Suppressor macrophage treated with lipopolysaccharide for 4 hours (primary cell): ENCODE measurements around the gene MTUS2.

ENCODE experiments used
- DNase-seq: peaks from one replicate; pipeline ENCODE4 v3.0.0-alpha.2; 2020

The MTUS2 gene

DNA sequence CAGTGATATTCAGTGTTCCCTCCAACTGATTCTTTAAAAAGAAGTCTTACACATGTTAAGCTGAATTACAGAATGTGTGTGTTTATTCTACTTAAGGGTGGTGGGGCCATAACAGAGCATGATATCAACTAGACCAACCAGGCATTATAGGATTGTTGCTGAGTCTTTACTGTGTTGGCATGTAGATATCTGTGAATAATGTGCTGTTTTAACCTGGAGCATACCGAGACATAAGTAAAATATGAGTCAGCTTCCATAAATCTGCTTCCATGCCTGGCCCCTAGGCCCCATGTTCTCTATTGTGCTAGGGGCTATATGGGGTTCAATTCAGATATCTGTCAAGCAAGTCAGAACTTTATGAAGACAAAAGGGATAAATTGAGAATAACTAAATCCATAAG lies 295.7 kb downstream of the MTUS2 start:
- no peak for DNase-seq

DNA sequence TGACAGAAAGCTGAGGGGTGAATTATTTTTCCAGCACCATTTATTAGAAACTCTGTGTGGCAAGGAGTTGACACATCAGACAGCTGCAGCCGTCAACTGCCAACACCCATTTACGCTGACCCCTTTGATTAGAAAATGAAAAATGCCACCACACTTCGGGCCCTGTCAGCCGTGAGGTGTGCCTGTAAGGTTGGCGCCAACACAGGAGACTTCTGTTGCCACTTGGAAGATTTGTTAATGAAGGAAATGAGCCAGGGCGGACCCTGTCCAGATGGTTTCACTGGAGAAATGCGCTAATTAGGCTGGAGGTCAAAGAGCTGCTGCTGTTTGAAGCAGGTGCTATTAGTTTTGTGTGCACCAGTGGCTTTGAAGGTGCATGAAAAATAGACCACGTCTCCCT lies 297.5 kb downstream of the MTUS2 start:
- no peak for DNase-seq

- no peak for DNase-seq
Measured at GRCh38 chr13:29118471-29118870, 298.3 kb downstream of the MTUS2 start.

GRCh38 chr13:29125191-29125933 lies 305.2 kb downstream of the MTUS2 start:
- DNase-seq: no peak

GRCh38 chr13:29125934-29126424 lies 305.8 kb downstream of the MTUS2 start:
- no peak for DNase-seq

- no peak for DNase-seq
Measured at GRCh38 chr13:29129616-29130015, 309.5 kb downstream of the MTUS2 start.

GRCh38 chr13:29131159-29131558 lies 311.0 kb downstream of the MTUS2 start:
- no peak for DNase-seq

DNA sequence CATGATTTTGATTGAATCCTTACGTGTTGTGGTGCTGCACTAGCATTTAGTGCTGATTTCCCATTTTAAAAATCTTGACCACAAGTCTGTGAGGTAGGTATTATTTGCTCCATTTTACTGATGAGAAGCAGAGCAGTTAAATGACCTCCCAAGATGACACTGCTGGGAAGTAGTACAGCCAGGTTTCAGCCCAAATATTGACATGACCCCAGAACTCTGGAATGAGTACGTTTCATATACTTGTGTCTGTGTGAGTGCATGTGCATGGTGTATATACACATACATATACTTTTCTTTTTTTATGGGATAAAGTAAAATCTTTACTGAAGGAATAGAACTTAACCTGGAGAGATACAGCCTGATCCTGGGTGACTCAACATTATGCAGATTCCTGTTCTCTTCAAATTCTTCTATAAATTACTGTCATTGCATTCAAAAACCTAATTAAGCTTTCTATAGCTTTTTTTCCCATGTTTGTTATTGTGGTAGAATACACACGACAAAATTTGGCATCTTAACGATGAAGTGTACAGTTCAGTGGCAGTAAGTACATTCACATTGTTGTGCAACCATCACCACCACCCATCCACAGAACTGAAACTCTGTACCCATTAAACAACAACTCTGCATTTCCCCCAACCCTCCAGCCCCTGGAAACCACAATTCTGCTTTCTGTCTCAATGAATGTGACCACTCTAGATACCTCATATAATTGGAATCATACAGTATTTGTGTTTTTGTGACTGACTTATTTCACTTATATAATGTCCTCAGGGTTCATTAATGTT lies 311.9 kb downstream of the MTUS2 start:
- DNase-seq: no peak

DNA sequence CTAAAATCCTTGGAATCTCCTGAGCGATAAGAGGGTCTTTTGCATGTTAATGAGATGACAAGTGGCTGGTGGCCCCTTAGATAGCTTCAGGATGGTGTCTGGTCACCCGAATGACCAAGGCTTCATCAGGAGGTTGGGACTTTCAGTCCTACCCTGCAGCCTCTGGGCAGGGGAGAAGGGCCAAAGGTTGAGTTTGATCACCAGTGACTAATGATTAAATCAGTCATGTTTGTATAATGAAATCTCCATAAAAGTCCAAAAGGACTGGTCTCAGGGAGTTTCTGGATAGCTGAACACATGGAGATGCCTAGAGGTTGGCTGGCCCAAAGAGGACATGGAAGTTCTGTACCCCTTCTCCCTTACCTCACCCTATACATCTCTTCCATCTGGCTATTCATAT lies 316.2 kb downstream of the MTUS2 start:
- DNase-seq: no peak

DNA sequence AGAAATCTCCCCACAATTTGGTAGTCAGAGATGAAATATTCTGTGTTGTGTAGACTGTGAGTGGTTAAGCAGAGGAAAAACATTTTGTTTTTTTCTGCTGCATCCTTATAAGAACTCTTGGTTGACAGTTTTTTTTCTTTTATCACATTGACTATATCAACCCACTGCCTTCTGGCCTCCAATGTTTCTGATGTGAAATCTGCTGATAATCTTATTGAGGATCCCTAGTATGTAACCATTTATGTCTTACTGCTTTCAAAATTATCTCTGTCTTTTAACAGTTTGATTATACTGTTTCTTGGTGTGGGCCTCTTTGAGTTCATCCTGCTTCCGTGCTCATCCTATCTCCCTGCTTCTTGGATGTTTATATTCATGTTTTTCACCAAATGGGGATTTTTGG lies 316.9 kb downstream of the MTUS2 start:
- no peak for DNase-seq

GRCh38 chr13:29137995-29138394 lies 317.9 kb downstream of the MTUS2 start:
- no peak for DNase-seq

GRCh38 chr13:29140277-29140676 lies 320.1 kb downstream of the MTUS2 start:
- DNase-seq: no peak

- DNase-seq: no peak
Measured at GRCh38 chr13:29143847-29144246, 323.7 kb downstream of the MTUS2 start.

- no peak for DNase-seq
Measured at GRCh38 chr13:29154390-29154789, 334.3 kb downstream of the MTUS2 start.

DNA sequence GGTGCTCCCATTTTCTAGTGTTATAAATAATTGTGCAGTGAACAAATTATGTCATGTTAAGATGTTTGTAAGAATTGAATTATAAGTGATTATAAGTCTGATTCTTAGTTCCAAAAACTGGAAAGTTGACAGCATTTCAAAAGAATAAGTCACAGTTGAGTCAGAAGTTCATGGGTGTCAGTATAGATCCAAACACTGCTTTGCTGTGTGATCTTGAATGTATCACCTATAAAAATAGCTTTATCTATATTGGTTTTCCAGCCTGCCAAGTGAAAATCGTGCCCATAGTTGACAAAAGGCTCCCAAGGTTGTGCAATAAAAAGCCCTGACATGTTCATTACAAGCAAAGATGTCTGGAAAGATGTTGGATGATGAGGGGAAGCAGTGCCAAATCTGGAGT lies 336.0 kb downstream of the MTUS2 start:
- no peak for DNase-seq

GRCh38 chr13:29159871-29160270 lies 339.7 kb downstream of the MTUS2 start:
- no peak for DNase-seq

DNA sequence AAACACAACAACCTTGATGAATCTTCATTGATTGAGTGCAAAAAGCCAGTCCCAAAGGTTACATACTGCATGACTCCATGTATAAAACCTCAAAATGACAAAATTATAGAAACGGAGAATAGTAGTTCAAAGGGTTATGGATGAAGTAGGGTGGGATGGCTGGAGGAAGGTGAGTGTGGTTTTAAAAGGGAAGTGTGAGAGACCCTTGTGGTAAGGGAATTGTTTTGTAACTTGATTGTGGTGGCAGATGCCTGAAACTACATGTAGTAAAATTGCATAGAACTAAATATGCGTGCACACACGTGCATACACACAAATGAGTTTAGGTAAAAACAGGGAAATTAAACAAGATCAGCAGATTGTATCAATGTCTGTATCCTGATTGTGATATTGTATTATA lies 340.7 kb downstream of the MTUS2 start:
- no peak for DNase-seq

DNA sequence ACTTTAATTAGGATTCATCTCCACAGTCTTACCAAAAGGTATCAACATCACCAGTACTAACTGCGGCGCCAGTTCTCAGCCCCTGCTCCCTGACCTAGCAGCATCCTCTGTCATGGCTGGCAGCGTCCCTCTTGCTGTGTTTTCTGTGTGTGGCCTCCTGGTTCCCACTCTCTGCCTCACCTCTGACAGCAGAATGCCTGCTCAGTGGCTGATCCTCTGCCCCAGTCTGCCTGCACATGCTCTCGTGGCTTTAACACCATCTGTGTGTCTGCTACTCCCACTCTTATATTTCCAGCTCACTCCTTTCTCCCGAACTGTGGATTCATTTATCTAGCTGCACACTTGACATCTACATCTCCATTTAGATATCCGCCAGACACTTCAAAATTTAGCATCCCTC lies 341.5 kb downstream of the MTUS2 start:
- no peak for DNase-seq

DNA sequence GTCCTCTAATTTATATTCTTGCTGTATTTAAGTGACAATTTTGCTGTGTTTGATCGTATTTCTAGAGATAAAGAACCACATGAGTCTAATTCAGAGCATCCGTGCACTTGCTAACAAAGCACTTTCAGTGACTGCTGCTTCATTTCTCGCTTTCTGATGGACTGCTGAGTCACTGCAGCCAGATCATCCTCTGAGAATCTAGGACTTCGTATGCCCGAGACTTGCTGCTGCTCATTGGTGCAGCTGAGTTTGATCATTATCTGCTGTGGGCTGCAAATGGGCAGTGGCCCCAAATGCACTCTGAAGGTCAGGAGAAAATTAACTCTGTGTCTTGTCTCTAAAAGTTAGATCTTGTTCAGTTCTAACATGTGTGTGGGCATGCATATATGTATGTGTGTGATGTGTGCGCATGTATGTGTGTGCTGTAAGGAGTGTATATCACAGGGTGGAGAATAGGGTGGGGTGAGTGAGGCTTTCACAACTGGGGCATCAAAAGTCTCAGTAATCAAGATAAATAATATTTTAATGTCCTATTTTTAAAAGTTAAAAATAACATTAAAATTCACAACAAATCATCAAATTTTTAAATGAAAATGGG lies 342.6 kb downstream of the MTUS2 start:
- DNase-seq: no peak

GRCh38 chr13:29164116-29164515 lies 344.0 kb downstream of the MTUS2 start:
- no peak for DNase-seq

DNA sequence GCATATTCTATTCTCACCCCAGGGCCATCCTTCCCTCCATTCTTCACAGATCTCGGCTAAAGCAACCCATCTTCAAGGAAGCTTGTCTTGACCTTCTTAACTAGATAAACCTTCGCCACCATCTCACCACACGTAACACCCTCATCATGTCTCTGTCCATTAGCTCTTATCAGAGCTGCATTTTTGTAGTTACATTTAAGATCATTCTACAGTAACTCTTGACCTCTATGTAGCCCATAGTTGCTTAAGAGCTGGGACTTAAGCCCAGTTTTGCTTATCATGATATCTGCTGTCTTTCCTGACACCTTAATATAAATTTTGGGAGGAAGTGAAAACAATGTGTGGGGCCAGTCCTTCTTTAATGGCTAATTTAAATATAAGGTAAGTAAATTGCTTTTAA lies 345.1 kb downstream of the MTUS2 start:
- DNase-seq: no peak

GRCh38 chr13:29165840-29166239 lies 345.7 kb downstream of the MTUS2 start:
- DNase-seq: peak; percentile 3

DNA sequence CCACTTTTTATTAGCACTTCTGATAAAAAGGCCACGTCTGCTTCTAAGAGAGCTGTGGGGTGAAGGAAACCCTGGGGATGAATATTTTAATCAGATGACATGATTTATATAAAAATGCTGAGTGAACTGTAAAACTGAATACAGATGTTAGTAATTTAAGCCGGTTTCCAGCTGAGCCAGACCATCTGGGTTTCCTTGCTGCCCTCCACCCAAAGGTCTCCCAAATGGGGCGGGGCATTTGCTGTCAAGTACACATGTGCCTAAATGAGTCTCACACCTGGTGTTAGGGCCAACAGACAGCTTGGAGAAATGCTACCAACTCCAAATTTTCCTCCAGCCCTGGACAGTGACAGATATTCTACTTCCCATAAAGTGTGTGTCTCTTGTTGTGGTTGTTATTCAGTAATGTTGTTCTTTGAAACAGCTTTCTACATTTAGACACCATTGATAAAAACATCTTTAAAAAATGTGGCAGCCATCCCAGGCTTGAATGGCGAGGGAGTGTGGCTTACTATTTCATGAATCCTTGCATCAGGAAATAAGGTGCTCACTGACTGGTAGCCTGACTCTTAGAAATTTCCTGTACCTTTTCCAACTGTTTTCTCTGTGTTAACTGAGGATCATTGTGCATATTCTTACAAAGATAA lies 350.4 kb downstream of the MTUS2 start:
- no peak for DNase-seq
